GM12801 (cell line): Measurements from ENCODE around the gene HLF.

ENCODE experiments used
- TF ChIP-seq, protein P1 (sequence below): IDR thresholded peaks from one replicate; pipeline ENCODE4 v1.5.1; 2011; ENCODE audit warnings: control low read depth; ENCODE audit not compliant: insufficient read length; ENCODE audit errors: extremely low read depth

The HLF gene

DNA sequence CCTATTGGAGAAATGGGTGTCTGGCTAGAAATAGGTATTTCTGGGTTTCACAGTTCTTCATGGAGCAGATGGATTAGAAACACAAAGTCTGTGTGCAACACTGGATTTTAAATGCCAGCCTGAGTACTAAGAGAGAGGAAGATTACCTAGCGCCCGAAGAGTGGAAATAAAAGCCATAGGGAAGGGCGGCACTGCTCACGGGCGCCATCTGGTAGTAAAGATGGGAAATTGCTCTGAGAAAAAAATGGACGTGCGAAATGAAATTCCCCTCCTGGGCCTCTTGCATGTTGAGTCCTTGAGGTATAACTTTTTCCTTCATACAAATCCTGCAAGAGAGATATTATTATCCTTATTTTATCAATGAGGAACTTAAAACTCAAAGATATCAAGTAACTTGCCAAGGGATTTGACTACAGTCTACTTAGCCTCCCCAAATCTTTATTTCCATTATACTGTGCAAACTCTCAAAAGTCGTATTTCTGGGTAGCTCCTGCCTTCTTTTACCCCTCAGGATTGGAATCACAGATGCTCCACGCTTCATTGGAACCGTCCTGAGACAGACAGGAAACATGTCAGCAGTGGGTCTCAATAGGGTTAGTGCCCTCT is 84.1 kb downstream of the HLF start:
- TF ChIP-seq, protein P1, sequence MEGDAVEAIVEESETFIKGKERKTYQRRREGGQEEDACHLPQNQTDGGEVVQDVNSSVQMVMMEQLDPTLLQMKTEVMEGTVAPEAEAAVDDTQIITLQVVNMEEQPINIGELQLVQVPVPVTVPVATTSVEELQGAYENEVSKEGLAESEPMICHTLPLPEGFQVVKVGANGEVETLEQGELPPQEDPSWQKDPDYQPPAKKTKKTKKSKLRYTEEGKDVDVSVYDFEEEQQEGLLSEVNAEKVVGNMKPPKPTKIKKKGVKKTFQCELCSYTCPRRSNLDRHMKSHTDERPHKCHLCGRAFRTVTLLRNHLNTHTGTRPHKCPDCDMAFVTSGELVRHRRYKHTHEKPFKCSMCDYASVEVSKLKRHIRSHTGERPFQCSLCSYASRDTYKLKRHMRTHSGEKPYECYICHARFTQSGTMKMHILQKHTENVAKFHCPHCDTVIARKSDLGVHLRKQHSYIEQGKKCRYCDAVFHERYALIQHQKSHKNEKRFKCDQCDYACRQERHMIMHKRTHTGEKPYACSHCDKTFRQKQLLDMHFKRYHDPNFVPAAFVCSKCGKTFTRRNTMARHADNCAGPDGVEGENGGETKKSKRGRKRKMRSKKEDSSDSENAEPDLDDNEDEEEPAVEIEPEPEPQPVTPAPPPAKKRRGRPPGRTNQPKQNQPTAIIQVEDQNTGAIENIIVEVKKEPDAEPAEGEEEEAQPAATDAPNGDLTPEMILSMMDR = no peak

DNA sequence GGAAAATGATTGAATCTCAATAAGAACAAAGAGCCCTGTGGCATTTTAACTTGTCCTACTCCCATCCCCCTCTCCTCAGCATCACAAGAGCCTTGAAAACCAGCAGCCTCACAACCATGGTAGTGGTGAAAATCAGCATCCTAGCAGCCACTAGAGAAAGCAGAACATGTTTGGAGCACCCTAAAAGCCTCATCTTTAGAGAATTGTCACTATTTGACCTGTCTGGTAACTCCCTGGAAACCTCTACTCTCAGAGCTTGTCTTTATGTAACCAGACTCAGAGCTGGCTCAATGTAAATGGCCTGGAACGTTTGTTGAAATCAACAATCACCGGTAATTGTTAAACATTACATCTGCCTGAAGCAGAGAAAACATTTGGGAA is 86.1 kb downstream of the HLF start:
- TF ChIP-seq, protein P1 = no peak

DNA sequence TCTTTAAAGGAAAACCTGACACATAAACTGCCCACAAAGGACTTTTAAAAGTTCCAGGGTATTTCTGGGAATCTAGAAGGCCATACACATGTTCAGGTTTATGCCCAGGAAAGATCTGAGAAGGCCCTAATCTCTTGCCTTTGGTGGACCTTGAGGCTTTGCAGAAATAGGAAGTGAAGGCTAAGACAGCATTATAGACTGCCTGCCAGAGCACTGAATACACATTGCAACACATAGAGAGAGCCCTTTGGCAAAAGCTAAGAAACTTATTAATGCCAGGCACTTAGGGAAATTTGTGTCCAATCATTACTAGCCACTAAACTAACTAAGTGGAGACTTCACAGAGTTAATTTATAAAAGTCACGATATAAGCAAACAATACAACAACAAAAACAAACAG is 86.5 kb downstream of the HLF start:
- TF ChIP-seq, protein P1 = no peak

DNA sequence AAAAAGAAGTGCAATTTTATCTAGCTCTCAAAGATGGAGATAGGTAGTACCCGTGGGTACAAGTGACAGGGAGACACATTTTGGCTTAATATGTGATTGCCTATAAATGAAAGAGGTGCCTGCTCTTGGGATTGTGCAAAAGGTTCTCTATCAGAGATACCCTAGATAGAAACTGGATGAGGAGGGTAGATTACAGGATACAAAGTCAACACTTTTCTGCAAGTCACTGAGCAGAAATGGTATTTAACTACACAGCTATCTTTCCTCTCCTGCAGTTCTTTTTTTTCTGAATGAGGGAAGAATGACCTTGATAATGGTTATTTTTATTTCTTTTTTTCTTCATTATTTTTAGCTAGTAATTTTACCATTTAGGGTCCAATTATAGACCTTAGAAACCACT is 89.2 kb downstream of the HLF start:
- TF ChIP-seq, protein P1 = no peak

DNA sequence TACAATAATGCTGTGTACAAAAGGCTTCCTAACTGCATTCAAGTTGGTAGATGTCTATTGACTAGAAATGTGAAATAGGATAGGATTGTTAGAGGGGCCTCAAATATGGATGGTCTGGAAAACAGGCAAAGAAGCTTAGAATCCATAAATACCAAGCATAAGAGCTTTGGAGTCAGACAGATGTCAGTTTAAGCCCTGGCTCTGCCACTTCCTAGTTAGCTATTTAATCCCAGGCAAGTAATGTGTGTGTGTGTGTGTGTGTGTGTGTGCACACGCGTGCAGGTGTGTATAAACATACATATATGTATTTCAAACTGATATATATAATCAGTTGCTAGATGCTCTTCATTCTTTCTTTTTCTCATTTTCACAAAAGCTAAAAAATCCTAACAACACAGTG is 90.2 kb downstream of the HLF start:
- TF ChIP-seq, protein P1 = no peak

DNA sequence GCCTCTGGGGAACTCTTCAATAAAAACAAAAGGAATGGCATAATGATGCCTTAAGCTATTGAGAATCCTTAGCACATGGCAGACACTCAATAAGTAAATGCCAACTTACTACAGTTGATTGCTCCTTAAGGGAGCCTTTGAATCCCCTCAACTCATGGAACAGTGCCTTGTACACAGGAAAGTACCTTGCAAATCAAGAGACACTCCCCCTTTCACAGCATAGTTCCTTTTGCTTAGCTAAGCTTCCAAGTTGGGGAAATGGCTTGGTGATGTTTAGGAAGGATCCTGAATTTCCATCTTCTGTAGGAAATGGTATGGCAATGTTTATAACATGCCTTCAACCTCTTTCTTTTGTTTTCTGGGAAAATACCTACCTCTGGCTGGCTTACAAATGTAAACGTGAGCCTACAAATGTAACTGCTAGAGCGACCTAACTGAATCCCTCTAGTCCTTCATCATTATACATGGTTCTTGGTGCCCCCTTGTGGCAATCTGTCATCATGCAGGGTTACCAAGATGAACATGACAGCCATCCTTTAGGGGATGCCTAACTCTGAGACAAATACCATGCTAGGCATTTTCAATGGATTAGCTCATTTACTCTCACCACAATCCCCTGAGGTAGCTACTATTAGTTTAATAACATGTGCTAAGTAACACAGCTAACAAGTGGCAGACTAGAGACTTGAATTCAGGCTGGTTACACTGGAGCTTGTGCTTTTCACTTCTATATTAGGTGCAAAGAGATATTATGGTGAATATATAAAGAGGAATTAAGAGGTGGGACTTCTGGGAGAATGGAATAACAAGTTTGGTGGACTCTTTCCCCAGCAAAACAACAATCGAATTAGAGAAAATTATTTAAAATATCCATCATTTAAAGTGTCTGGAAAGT is 91.9 kb downstream of the HLF start:
- TF ChIP-seq, protein P1 = no peak

DNA sequence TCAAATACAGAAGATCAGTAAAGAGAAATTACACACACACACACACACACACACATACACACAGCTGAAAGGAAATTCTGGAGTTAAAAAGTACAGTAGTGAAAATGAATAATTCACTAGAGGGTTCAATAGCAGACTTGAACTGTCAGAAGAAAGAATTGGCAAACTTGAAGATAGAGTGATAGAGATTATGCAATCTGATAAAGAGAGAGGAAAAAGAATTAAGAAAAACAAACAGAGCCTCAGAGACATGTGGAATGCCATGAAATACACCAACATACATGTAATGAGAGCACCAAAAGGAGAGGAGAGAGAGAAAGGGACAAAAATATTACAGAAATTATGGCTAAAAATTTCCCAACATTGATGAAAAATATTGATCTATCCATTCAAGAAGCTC is 96.2 kb downstream of the HLF start:
- TF ChIP-seq, protein P1 = no peak
